H1 (cell line): ENCODE results near the gene TMEM18. TPM values are rescaled to one million over a fixed set of nuclear protein-coding genes. Genes with fewer than 3 reads are reported as not detected.

ENCODE experiments used
- CTCF ChIA-PET: fragments of 300-600 bp; sonication (Branson Sonifier 250); formaldehyde crosslinking; loops from one replicate; lab custom pipeline; 2021; ENCODE audit not compliant: partially characterized antibody; lab: Charles Lee
- POLR2A ChIA-PET: fragments of 300-600 bp; sonication (Branson Sonifier 250); formaldehyde crosslinking; loops from one replicate; lab custom pipeline; 2021; ENCODE audit warnings: inconsistent platforms; ENCODE audit not compliant: partially characterized antibody; lab: Charles Lee
- DNase-seq, 2 experiments: peaks; one replicate each; pipeline versions ENCODE4 v3.0.0 to v3.0.0-alpha.2; 2010 to 2022; ENCODE audit warnings: low spot score in 2 of 2, low read depth in 1 of 2, mixed read lengths in 1 of 2
- FAIRE-seq: peaks from 2 replicates; lab custom pipeline; 2011; peaks lifted over from hg19 to GRCh38; lab: Jason Lieb, UNC
- H2AFZ ChIP-seq: 2 replicates; pipeline ENCODE4 v1.8.1; 2012; ENCODE audit warnings: low read length, inconsistent platforms
- H2AK5ac ChIP-seq: 2 replicates; pipeline ENCODE4 v1.6.1; 2013; ENCODE audit warnings: low read depth, low read length
- H2BK120ac ChIP-seq: replicated peaks from 2 replicates; pipeline ENCODE3; 2013; ENCODE audit warnings: low read depth, low read length, inconsistent platforms
- H2BK12ac ChIP-seq: 2 replicates; pipeline ENCODE4 v1.6.1; 2013; ENCODE audit warnings: low read depth, low read length
- H2BK15ac ChIP-seq: 2 replicates; pipeline ENCODE4 v1.6.1; 2013; ENCODE audit warnings: low read length
- H2BK20ac ChIP-seq: 2 replicates; pipeline ENCODE4 v1.6.1; 2013; ENCODE audit warnings: low read length
- H2BK5ac ChIP-seq: 2 replicates; pipeline ENCODE4 v1.6.1; 2013; ENCODE audit warnings: low read depth, low read length
- H3K14ac ChIP-seq: 2 replicates; pipeline ENCODE4 v1.6.1; 2013; ENCODE audit warnings: inconsistent platforms; ENCODE audit not compliant: insufficient read length
- H3K18ac ChIP-seq: 2 replicates; pipeline ENCODE4 v1.6.1; 2013; ENCODE audit warnings: low read length; ENCODE audit errors: extremely low read depth
- H3K23ac ChIP-seq: 2 replicates; pipeline ENCODE4 v1.6.1; 2013; ENCODE audit warnings: inconsistent platforms; ENCODE audit not compliant: insufficient read length
- H3K23me2 ChIP-seq: 2 replicates; pipeline ENCODE4 v1.6.1; 2013; ENCODE audit warnings: low read depth, low read length
- H3K27ac ChIP-seq: 2 replicates; pipeline ENCODE4 v1.6.1; 2011; ENCODE audit warnings: low read depth, low read length, inconsistent platforms
- H3K27me3 ChIP-seq, 4 experiments: replicated peaks in 1 of 4; 1 replicate in 1 of 4; 2 replicates in 3 of 4; pipeline versions ENCODE4 v1.6.1 to v1.8.1; 2011 to 2013; ENCODE audit warnings: low read length in 3 of 4, mild to moderate bottlenecking in 3 of 4, inconsistent platforms in 2 of 4, mixed read lengths in 2 of 4, moderate library complexity in 1 of 4; ENCODE audit not compliant: control insufficient read depth in 3 of 4, insufficient read depth in 3 of 4; ENCODE audit errors: extremely low read depth in 1 of 4
- H3K36me3 ChIP-seq, 4 experiments: 2 replicates each; pipeline versions ENCODE4 v1.6.1 to v1.8.1; 2011 to 2013; ENCODE audit warnings: mild to moderate bottlenecking in 4 of 4, low read length in 3 of 4, moderate library complexity in 2 of 4, control low read depth in 1 of 4, inconsistent platforms in 1 of 4; ENCODE audit not compliant: insufficient read depth in 4 of 4, control insufficient read depth in 2 of 4
- H3K4ac ChIP-seq: replicated peaks from 2 replicates; pipeline ENCODE3; 2013; ENCODE audit warnings: low read length, low read depth, mixed read lengths, inconsistent platforms; ENCODE audit not compliant: insufficient read length
- H3K4me1 ChIP-seq, 4 experiments: replicated peaks in 1 of 4; 1 replicate in 1 of 4; 2 replicates in 3 of 4; pipeline versions ENCODE4 v1.6.1 to v1.8.1; 2011 to 2013; ENCODE audit warnings: low read length in 3 of 4, inconsistent platforms in 2 of 4, mixed read lengths in 1 of 4; ENCODE audit not compliant: insufficient read depth in 4 of 4, control insufficient read depth in 3 of 4
- H3K4me2 ChIP-seq, 2 experiments: 2 replicates each; pipeline versions ENCODE4 v1.6.1 to v1.8.1; 2011 to 2013; ENCODE audit warnings: low read depth in 2 of 2, low read length in 2 of 2, control low read depth in 1 of 2, inconsistent platforms in 1 of 2, mild to moderate bottlenecking in 1 of 2; ENCODE audit not compliant: insufficient read depth in 1 of 2
- H3K4me3 ChIP-seq, 4 experiments: fragments of 200-600, 300-600 bp in 1 of 4; sonication (generic), shearing (Covaris generic), sonication (Bioruptor Twin) in 1 of 4; 2 replicates each; pipeline versions ENCODE4 v1.5.1 to v1.8.1; 2011 to 2016; ENCODE audit warnings: low read length in 4 of 4, low read depth in 3 of 4, control low read depth in 2 of 4, inconsistent platforms in 2 of 4, mild to moderate bottlenecking in 2 of 4, mixed read lengths in 1 of 4, moderate library complexity in 1 of 4; ENCODE audit not compliant: insufficient read depth in 2 of 4; ENCODE audit errors: extremely low read depth in 1 of 4
- H3K56ac ChIP-seq: replicated peaks from 2 replicates; pipeline ENCODE3; 2013; ENCODE audit warnings: low read depth, mild to moderate bottlenecking, mixed read lengths, low read length, inconsistent platforms; ENCODE audit not compliant: insufficient read length
- H3K79me1 ChIP-seq: 2 replicates; pipeline ENCODE4 v1.6.1; 2013; ENCODE audit warnings: low read depth, low read length, control low read depth
- H3K79me2 ChIP-seq, 2 experiments: 2 replicates each; pipeline versions ENCODE4 v1.6.1 to v1.8.1; 2012 to 2013; ENCODE audit warnings: low read length in 2 of 2, mild to moderate bottlenecking in 2 of 2, inconsistent platforms in 1 of 2; ENCODE audit not compliant: insufficient read depth in 2 of 2, control insufficient read depth in 1 of 2
- H3K9ac ChIP-seq, 4 experiments: replicated peaks in 1 of 4; 1 replicate in 1 of 4; 2 replicates in 3 of 4; pipeline versions ENCODE4 v1.6.1 to v1.8.1; 2011 to 2013; ENCODE audit warnings: low read depth in 3 of 4, low read length in 3 of 4, control low read depth in 2 of 4, mild to moderate bottlenecking in 2 of 4, moderate library complexity in 2 of 4, inconsistent platforms in 1 of 4; ENCODE audit errors: extremely low read depth in 1 of 4
- H3K9me3 ChIP-seq, 2 experiments: 2 replicates each; pipeline versions ENCODE4 v1.6.1 to v1.8.1; 2012 to 2013; ENCODE audit warnings: mild to moderate bottlenecking in 2 of 2, moderate library complexity in 2 of 2, control low read depth in 1 of 2, inconsistent platforms in 1 of 2, low read depth in 1 of 2, low read length in 1 of 2, mixed read lengths in 1 of 2; ENCODE audit not compliant: insufficient read depth in 2 of 2
- H4K20me1 ChIP-seq, 2 experiments: replicated peaks in 1 of 2; 2 replicates each; pipeline versions ENCODE3 to v1.8.1; 2011 to 2013; ENCODE audit warnings: inconsistent platforms in 2 of 2, low read length in 2 of 2, mild to moderate bottlenecking in 1 of 2; ENCODE audit not compliant: insufficient read depth in 2 of 2, control insufficient read depth in 1 of 2
- H4K5ac ChIP-seq: 2 replicates; pipeline ENCODE4 v1.6.1; 2013; ENCODE audit warnings: low read length, low read depth, mixed read lengths, inconsistent platforms; ENCODE audit not compliant: insufficient read length
- H4K8ac ChIP-seq: 2 replicates; pipeline ENCODE4 v1.8.0; 2013; ENCODE audit warnings: mild to moderate bottlenecking, moderate library complexity, low read length, inconsistent platforms; ENCODE audit not compliant: insufficient read depth; ENCODE audit errors: extremely low read depth
- H4K91ac ChIP-seq: replicated peaks from 2 replicates; pipeline ENCODE3; 2013; ENCODE audit warnings: low read length, mixed read lengths, inconsistent platforms; ENCODE audit not compliant: insufficient read length
- CBX5 ChIP-seq: fragments of 300-800, 300-1000 bp; sonication (generic); IDR thresholded peaks from 2 replicates; pipeline ENCODE4 v1.7.1; 2016; ENCODE audit warnings: antibody characterized with exemption, low read length, low read depth
- CEBPB ChIP-seq: IDR thresholded peaks from 2 replicates; pipeline ENCODE4 v1.6.1; 2012; ENCODE audit warnings: low read depth, low read length
- E2F6 ChIP-seq: IDR thresholded peaks from 2 replicates; pipeline ENCODE4 v1.6.1; 2012; ENCODE audit warnings: inconsistent platforms
- GABPA ChIP-seq: IDR thresholded peaks from 2 replicates; pipeline ENCODE4 v1.6.1; 2011; ENCODE audit warnings: mild to moderate bottlenecking, low read length, moderate library complexity, borderline replicate concordance; ENCODE audit not compliant: insufficient read depth
- PHF8 ChIP-seq: fragments of 200-600 bp; sonication (generic); conservative IDR thresholded peaks from 2 replicates; pipeline ENCODE4 v1.7.1; 2012; ENCODE audit warnings: low read depth, mild to moderate bottlenecking, inconsistent platforms, low read length, moderate library complexity
- RAD21 ChIP-seq, 2 experiments: IDR thresholded peaks in 1 of 2; conservative IDR thresholded peaks in 1 of 2; 2 replicates each; pipeline ENCODE4 v1.6.1; 2011; ENCODE audit warnings: low read depth in 2 of 2, low read length in 2 of 2, improper control_type of control experiment in 1 of 2, inconsistent platforms in 1 of 2, mild to moderate bottlenecking in 1 of 2, moderate library complexity in 1 of 2
- RXRA ChIP-seq: IDR thresholded peaks from 2 replicates; pipeline ENCODE4 v1.6.1; 2011; ENCODE audit warnings: low read depth, mild to moderate bottlenecking, low read length, moderate library complexity; ENCODE audit not compliant: insufficient read depth
- SIX5 ChIP-seq: IDR thresholded peaks from 2 replicates; pipeline ENCODE4 v1.6.1; 2011; ENCODE audit warnings: mild to moderate bottlenecking, low read depth, low read length
- SP4 ChIP-seq: IDR thresholded peaks from 2 replicates; pipeline ENCODE4 v1.6.1; 2012; ENCODE audit warnings: low read length, inconsistent platforms
- TAF7 ChIP-seq: optimal IDR thresholded peaks from 2 replicates; pipeline ENCODE3; 2011; ENCODE audit warnings: low read depth, mild to moderate bottlenecking, inconsistent platforms, low read length, moderate library complexity, borderline replicate concordance
- TEAD4 ChIP-seq: IDR thresholded peaks from 2 replicates; pipeline ENCODE4 v1.6.1; 2012; ENCODE audit warnings: low read depth, low read length, inconsistent platforms, mixed read lengths
- WGBS, 2 experiments: shearing (Covaris generic) in 1 of 2; methylation state at CpG; one replicate each; pipeline versions ENCODE4 v1.1.6 to v1.1.7; 2013 to 2015; ENCODE audit warnings: low lambda C conversion rate in 2 of 2, mixed read lengths in 2 of 2, inconsistent platforms in 1 of 2, low coverage in 1 of 2, missing lambda C conversion rate in 1 of 2; ENCODE audit not compliant: insufficient replicate concordance in 2 of 2, insufficient coverage in 1 of 2, insufficient read length in 1 of 2; ENCODE audit errors: extremely low coverage in 1 of 2, missing lambda C conversion rate in 1 of 2; 5-methylcytosine and 5-hydroxymethylcytosine counted together
- polyA plus RNA-seq, 7 experiments: library from polyadenylated mRNA; depleted of rRNA in 3 of 7; stranded (reverse) in 5 of 7; unstranded in 2 of 7; fragments of >200 nt in 5 of 7; fragments of 200-250 nt in 2 of 7; gene quantifications; 1 replicate in 5 of 7; 2 replicates in 1 of 7; 4 replicates in 1 of 7; pipeline versions ENCODE4 v1.2.1 to v1.2.3, GENCODE V29; 2011 to 2013; ENCODE audit warnings: missing spikeins in 2 of 7, mixed read lengths in 2 of 7
- total RNA-seq: library from RNA; stranded (reverse); fragmentation: NEBNext Ultra II Directional; extraction: Animal tissue kit (Norgen Biotek cat#: 25700); gene quantifications from 2 replicates; pipeline ENCODE4 v1.2.1, GENCODE V29; 2021

TMEM18 gene
- total and polyA plus RNA-seq, 2 of the 8 experiments (the other 6 are each of a cell fraction or from before 2014, with no cell fraction given) = 22.4 to 27.1 TPM

- Histone ChIP-seq H2BK20ac (no peak overlapping the region), H3K18ac (no peak overlapping the region), H2AFZ (no peak overlapping the region), H4K20me1 (no peaks in the 10 kb centered on the region), H2AK5ac (no peak overlapping the region), H3K14ac (no peak overlapping the region), H3K23ac (no peak overlapping the region), H3K27ac (no peak overlapping the region), H3K79me1 (no peaks in the 10 kb centered on the region), H3K79me2 (no peaks in the 10 kb centered on the region), H3K9me3 (no peaks in the 10 kb centered on the region), H2BK15ac (no peak overlapping the region), H3K9ac (no peak overlapping the region), H3K4me2 (no peak overlapping the region), H2BK5ac (no peak overlapping the region), H4K8ac (no peak overlapping the region), H3K36me3 (no peaks in the 10 kb centered on the region), H3K23me2 (no peaks in the 10 kb centered on the region), H4K5ac (no peak overlapping the region), H2BK120ac (no peak overlapping the region), H3K4me3 (no peak overlapping the region), H3K56ac (no peak overlapping the region), H3K4me1 (peaks cover 0 to 3% (median 0%) of the 10 kb centered on the region in 4 experiments; a peak in 1 of 7 replicates), H3K27me3 (0 out of 7 replicates have a peak, but pooled peaks cover 0 to under 1% (median 0%) of the 10 kb centered on the region in 4 experiments), H2BK12ac (no peak overlapping the region), H4K91ac (no peak overlapping the region), H3K4ac (no peak overlapping the region)
- POLR2A ChIA-PET = no interaction called here
- CTCF ChIA-PET = no interaction called here
- 0% methylated on average over 1 of the region's 1 CpG; no CpG with 5 or more reads in 1 of the 2 experiments for WGBS, 2 experiments
- FAIRE-seq = no peak
- DNase-seq = no peak
- TF ChIP-seq GABPA (no peak), TEAD4 (no peak), CEBPB (no peak), RAD21 (IDR thresholded peaks at IDR 0.05 in 1 of 2, conservative IDR thresholded peaks at IDR 0.05 in 1 of 2; ENCODE audit: low read depth in 2 of 2, low read length in 2 of 2) (no peak), SIX5 (no peak), RXRA (no peak), CBX5 (no peak), E2F6 (no peak), SP4 (no peak), TAF7 (no peak), PHF8 (no peak)
These were observed 46.5 kb downstream of the TMEM18 start for GRCh38 chr2:630451-631320.
